Measurements from ENCODE around the gene GTF2F2. TPM values are rescaled to one million over a fixed set of nuclear protein-coding genes. Genes with fewer than 3 reads are reported as not detected.

The GTF2F2 gene
- polyA plus RNA-seq, 1 experiment = 7.9 TPM

DNA sequence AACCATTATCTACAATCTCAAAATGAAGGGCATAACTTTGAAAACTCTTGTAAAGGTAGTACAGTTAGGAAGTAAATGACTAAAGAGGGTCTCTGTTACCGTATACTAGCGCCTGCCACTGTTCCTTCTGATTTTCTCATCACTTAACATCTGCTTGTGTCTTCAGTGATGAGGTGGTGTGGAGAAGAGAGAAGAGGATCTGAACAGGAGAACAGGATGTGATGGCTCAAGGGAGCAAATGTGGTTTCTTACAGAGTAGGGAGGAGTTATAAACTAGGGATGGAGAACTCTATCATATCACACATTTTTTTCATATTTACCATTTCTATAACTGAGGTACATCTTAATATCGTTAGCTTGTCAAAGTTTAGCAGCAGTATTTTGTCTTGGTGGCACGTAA lies 79.4 kb downstream of the GTF2F2 start:
- POLR2A ChIA-PET = interaction anchor here (0.7 kb wide), 1 partner anchor 9 kb away, joined by 10 read pairs; no protein-coding TSS in a partner anchor
- DNase-seq (ENCODE audit: low read depth) = no peak
- TF ChIP-seq, protein P1, sequence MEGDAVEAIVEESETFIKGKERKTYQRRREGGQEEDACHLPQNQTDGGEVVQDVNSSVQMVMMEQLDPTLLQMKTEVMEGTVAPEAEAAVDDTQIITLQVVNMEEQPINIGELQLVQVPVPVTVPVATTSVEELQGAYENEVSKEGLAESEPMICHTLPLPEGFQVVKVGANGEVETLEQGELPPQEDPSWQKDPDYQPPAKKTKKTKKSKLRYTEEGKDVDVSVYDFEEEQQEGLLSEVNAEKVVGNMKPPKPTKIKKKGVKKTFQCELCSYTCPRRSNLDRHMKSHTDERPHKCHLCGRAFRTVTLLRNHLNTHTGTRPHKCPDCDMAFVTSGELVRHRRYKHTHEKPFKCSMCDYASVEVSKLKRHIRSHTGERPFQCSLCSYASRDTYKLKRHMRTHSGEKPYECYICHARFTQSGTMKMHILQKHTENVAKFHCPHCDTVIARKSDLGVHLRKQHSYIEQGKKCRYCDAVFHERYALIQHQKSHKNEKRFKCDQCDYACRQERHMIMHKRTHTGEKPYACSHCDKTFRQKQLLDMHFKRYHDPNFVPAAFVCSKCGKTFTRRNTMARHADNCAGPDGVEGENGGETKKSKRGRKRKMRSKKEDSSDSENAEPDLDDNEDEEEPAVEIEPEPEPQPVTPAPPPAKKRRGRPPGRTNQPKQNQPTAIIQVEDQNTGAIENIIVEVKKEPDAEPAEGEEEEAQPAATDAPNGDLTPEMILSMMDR (IDR thresholded peaks at IDR 0.05; ENCODE audit: insufficient read depth, low read depth, low read length) = no peak
- CTCF ChIA-PET = no interaction called here
- Histone ChIP-seq H3K27me3 (ENCODE audit: control insufficient read depth, insufficient read depth, low read length) (no peaks in the 10 kb centered on the region), H3K4me3 (ENCODE audit: low read depth, low read length) (no peak overlapping the region), H3K36me3 (ENCODE audit: control insufficient read depth, insufficient read depth, low read length) (peaks cover 1% of the 10 kb centered on the region; the same call in 1 of the 2 replicates)

- CTCF ChIA-PET = interaction anchor here (0.6 kb wide), 2 partner anchors 64 to 140 kb away, joined by 3 read pairs; no protein-coding TSS in a partner anchor
- Histone ChIP-seq H3K4me3 (ENCODE audit: low read depth, low read length) (no peak within 1 kb of the TSS), H3K36me3 (ENCODE audit: control insufficient read depth, insufficient read depth, low read length) (peaks cover 1% of the 10 kb centered on the region; the same call in 1 of the 2 replicates)
These were observed 80.5 kb downstream of the GTF2F2 start, which contains the start of gene KCTD4 for GRCh38 chr13:45200701-45201232. Gene KCTD4 (minus strand): TSS chr13:45201045. CDS start chr13:45194567, 6,478 bp downstream.

GRCh38 chr13:45205124-45205523 lies 84.8 kb downstream of the GTF2F2 start:
- H3K36me3 ChIP-seq (ENCODE audit: control insufficient read depth, insufficient read depth, low read length) = peaks cover 1% of the 10 kb centered on the region; the same call in 1 of the 2 replicates
- no peak overlapping the region for H3K4me3 ChIP-seq (ENCODE audit: low read depth, low read length)
- no peak for DNase-seq (ENCODE audit: low read depth)
- TF ChIP-seq, protein P1 (IDR thresholded peaks at IDR 0.05; ENCODE audit: insufficient read depth, low read depth, low read length) = no peak
- H3K27me3 ChIP-seq (ENCODE audit: control insufficient read depth, insufficient read depth, low read length) = no peaks in the 10 kb centered on the region
- POLR2A ChIA-PET = no interaction called here
- CTCF ChIA-PET = interaction anchor here (0.6 to 2.6 kb wide), 3 partner anchors 15 to 76 kb away, joined by 4 to 6 read pairs (median 4); no protein-coding TSS in a partner anchor

More at GRCh38 chr13:45200701-45201232, 80.5 kb downstream of the GTF2F2 start, which contains the start of gene KCTD4:
- POLR2A ChIA-PET = no interaction called here
- TF ChIP-seq, protein P1 (IDR thresholded peaks at IDR 0.05; ENCODE audit: insufficient read depth, low read depth, low read length) = no peak
- DNase-seq (ENCODE audit: low read depth) = no peak
- no peaks in the 10 kb centered on the region for H3K27me3 ChIP-seq (ENCODE audit: control insufficient read depth, insufficient read depth, low read length)

- DNase-seq (ENCODE audit: low read depth) = peak; percentile 87
- Histone ChIP-seq H3K4me3 (ENCODE audit: low read depth, low read length) (no peak overlapping the region), H3K27me3 (ENCODE audit: control insufficient read depth, insufficient read depth, low read length) (no peaks in the 10 kb centered on the region), H3K36me3 (ENCODE audit: control insufficient read depth, insufficient read depth, low read length) (peaks cover 1% of the 10 kb centered on the region; the same call in 1 of the 2 replicates)
- POLR2A ChIA-PET = interaction anchor here (0.5 kb wide), 1 partner anchor 126 kb away, joined by 3 read pairs; no protein-coding TSS in a partner anchor
- CTCF ChIA-PET = interaction anchor here (0.6 to 2.6 kb wide), 7 partner anchors 11 to 159 kb away, joined by 3 to 7 read pairs (median 4); no protein-coding TSS in a partner anchor
- TF ChIP-seq, protein P1 (IDR thresholded peaks at IDR 0.05; ENCODE audit: insufficient read depth, low read depth, low read length) = no peak
These were observed 86.0 kb downstream of the GTF2F2 start for GRCh38 chr13:45206340-45206739.

DNA sequence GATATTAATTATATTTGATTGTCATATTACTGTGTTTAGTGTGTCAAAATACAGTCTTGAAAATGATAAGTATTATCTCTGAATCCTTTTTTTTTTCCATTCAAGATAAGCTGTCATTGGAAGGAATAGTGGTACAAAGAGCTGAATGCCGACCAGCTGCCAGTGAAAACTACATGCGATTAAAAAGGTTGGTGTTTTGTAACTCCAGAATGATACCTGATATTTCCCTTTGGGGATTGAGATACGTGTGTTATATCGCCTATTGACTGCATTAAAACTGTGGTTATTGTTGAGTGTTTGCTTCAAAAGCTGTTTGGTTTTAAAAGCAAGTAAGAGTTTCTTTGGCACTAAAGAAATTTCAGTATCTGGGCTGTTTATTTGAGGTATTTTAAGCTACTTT lies 87.0 kb downstream of the GTF2F2 start:
- Histone ChIP-seq H3K4me3 (ENCODE audit: low read depth, low read length) (no peak overlapping the region), H3K36me3 (ENCODE audit: control insufficient read depth, insufficient read depth, low read length) (no peaks in the 10 kb centered on the region), H3K27me3 (ENCODE audit: control insufficient read depth, insufficient read depth, low read length) (no peaks in the 10 kb centered on the region)
- POLR2A ChIA-PET = no interaction called here
- no peak for DNase-seq (ENCODE audit: low read depth)
- CTCF ChIA-PET = interaction anchor here (0.7 to 2.6 kb wide), 7 partner anchors 10 to 160 kb away, joined by 3 to 7 read pairs (median 5); no protein-coding TSS in a partner anchor
- TF ChIP-seq, protein P1 (IDR thresholded peaks at IDR 0.05; ENCODE audit: insufficient read depth, low read depth, low read length) = no peak
